UCSD-AML1 (cell line): ENCODE results near the gene PPM1N.

Experiments
- DNase-seq: peaks from one replicate; lab custom pipeline; 2025; ENCODE audit not compliant: unreplicated experiment; lab: John Stamatoyannopoulos, UW

PPM1N gene

GRCh38 chr19:45528149-45528743 is 30.0 kb downstream of the PPM1N start:
- no peak for DNase-seq

GRCh38 chr19:45528744-45529419 is 30.6 kb downstream of the PPM1N start:
- no peak for DNase-seq

- no peak for DNase-seq
Measured at GRCh38 chr19:45529420-45529785, 31.2 kb downstream of the PPM1N start.

GRCh38 chr19:45531349-45531748 is 33.1 kb downstream of the PPM1N start:
- no peak for DNase-seq

GRCh38 chr19:45539459-45539858 is 41.2 kb downstream of the PPM1N start:
- DNase-seq = no peak

GRCh38 chr19:45542234-45542668 is 44.0 kb downstream of the PPM1N start:
- DNase-seq = no peak

- DNase-seq = no peak
Measured at GRCh38 chr19:45547211-45547770, 49.0 kb downstream of the PPM1N start.

GRCh38 chr19:45547965-45548609 is 49.8 kb downstream of the PPM1N start:
- no peak for DNase-seq
